IPS-NIHi7 (cell line): ENCODE data around the gene FTSJ3.

Experiments
- DNase-seq: peaks from one replicate; pipeline ENCODE4 v3.0.0; 2012; ENCODE audit warnings: mixed read lengths; ENCODE audit errors: extremely low spot score

Gene FTSJ3

GRCh38 chr17:63790057-63790456, 37.4 kb downstream of the FTSJ3 start:
- DNase-seq: no peak

GRCh38 chr17:63786971-63787711, 40.3 kb downstream of the FTSJ3 start:
- no peak for DNase-seq

DNA sequence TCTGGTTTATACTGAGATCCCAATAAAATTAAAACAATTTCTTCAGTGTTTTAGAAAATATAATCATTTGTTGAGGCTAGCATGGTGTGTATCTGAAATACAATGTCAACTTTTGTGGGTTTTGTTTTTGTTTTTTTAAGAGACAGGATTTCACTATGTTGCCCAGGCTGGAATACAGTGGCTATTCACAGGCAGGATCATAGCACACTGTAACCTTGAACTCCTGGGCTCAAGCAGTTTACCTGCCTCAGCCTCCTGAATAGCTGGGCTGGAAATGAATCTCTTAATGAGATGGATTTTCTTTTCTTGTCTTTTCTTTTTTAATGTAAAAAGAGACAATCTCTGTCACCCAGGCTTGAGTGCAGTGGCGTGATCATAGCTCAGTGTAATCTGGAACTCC, 41.3 kb downstream of the FTSJ3 start:
- DNase-seq: no peak

- no peak for DNase-seq
Observed at GRCh38 chr17:63785556-63785955, 41.9 kb downstream of the FTSJ3 start.

DNA sequence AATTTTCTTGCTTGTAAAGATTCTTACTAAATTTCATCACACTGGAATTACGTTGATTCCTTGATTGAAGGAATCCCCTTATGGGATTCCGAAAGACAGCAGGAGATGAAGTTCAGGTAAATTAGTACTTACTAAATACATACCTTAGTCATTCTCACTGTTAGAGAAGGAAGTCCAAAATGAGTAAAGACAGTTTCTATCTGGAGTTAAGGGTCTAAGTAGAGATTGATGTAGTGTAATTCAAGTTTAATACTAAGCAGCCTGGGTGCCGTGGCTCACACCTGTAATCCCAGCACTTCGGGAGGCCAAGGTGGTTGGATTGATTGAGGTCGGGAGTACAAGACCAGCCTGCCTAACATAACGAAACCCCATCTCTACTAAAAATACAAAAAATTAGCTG, 43.9 kb downstream of the FTSJ3 start:
- DNase-seq: no peak

DNA sequence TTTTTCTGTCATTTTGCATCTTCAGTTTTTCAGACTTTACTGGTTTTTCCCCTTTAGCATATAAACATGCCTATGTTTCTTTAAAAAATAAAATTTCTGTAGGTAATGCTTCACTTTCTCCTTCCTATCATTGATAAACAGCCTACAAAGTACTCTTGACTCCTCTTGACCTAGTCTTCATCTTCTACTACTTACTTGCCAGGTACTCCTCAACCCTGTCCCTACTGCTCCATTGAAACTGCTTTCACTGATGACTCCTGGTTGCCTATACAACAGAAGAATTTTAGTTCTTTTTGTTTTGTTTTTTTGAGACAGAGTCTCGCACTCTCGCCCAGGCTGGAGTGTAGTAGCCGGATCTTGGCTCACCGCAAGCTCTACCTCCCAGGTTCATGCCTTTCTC, 46.5 kb downstream of the FTSJ3 start:
- DNase-seq: no peak

DNA sequence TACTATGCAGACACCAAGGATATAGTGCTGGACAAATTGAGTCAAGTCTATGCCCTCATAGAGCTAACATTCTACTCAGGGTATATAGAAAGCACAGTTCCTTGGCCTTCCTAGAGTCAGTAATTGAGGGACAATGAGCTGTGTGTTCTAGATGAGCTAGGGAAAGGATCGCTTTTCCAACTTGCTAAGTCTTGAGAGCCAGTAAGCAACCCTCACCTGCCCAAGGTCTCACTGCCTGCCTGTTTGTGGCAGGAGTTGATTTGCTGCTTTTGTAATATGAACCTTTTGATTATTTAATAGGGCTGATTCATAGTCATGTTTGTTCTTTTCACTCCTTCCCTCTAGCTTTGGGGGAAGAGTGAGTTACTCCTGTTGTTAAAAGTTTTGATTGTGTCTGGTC, 47.0 kb downstream of the FTSJ3 start:
- DNase-seq: no peak

- DNase-seq: no peak
Observed at GRCh38 chr17:63775420-63775819, 52.0 kb downstream of the FTSJ3 start.

- no peak for DNase-seq
Observed at GRCh38 chr17:63774969-63775265, 52.5 kb downstream of the FTSJ3 start.

- DNase-seq: peak; percentile 41
Observed at GRCh38 chr17:63774141-63774968, 53.1 kb downstream of the FTSJ3 start, which contains the start of gene DDX42. Gene DDX42 (plus strand): TSS chr17:63774170. CDS start chr17:63787050, 12,880 bp downstream.

DNA sequence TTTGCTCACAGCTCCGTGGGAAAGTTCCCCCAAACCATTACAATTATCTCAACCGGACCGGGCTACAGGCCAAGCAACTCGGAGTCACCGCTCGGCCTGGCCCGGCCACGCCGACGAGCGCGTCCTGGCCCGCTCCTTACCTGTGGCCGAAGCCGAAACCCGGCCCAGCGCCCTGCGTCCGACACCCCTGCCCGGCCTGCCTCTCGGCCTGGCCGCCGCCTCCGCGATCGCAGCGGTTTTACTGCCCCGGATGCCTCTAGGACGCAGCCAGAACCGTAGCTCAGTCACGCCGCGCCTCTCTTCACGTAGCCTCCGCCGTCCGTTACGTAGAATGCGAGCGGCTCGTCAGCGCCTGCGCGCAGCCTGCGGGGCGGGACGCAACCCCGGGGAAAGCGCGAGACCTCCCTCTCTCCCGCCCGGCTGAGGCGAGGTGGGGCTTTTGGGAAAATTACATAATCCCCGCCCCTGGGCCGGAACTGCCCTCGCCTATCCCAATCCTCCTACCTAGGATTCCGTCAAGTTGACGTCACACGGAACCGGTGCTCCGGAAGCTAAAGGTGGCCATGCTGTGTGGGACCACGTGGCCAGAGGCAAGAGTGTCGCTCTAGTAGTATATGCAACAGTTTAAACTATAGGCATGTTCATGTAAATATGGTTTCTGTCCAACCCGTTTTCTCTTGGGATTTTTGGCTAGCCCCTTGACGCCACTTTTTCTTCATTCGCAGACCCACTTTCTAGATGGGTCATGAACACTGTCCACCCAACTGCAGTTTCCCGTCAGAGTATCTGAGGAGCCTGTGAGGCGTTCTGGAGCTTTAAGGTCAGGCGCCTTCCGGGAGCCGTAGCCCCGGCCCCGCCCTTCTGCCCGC, 54.0 kb downstream of the FTSJ3 start, which contains the start of gene CCDC47:
Gene CCDC47, minus strand, starts transcription at position 326 of the 869 bp plus-strand sequence. CDS start 7,422 bp downstream, outside the sequence.
- peak; percentile 100 for DNase-seq

GRCh38 chr17:63772801-63773271, 54.6 kb downstream of the FTSJ3 start:
- DNase-seq: no peak
